Medulla oblongata (tissue), 1 donor: Measurements from ENCODE around the gene MCTP1.

Experiments
- DNase-seq: peaks from one replicate; pipeline ENCODE4 v3.0.0-alpha.2; 2015; ENCODE audit errors: extremely low spot score

The MCTP1 gene

DNA sequence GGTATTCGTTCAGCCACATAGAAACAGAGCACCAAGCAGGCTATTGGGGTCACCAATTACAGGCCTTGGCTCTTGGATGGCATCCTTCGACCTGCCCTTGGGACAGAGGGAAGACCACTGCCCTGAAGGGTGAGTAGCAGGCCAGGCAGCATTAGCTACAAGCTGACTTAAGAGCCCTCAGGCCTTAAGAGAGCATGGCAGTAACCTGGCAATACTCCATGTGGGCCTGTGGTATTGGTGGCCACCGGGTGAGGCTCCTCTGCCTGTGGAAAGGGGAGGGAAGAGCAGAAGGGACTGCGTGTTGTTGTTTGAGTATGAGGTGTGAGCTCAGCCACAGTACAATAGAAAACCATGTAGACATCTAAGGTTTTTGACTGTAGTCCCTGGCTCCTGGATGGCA, 170.6 kb downstream of the MCTP1 start:
- no peak for DNase-seq

DNA sequence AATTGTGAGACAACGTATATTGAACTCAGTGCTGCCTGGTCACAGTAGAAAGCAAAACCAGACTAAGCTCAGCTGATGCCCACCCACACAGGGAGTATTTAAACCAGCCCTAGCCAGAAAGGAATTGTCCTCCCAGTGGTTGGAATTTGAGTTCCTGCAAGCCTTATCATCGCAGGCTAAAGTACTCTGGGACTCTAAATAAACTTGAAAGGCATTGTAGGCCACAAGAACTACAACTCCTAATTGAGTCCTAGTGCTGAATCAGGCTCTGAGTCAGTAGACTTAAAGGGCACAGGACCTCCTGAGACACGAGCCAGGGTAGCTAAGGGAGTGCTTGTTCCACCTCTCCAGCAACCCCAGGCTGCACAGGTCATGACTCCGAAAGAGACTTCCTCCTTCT, 171.4 kb downstream of the MCTP1 start:
- DNase-seq: no peak

DNA sequence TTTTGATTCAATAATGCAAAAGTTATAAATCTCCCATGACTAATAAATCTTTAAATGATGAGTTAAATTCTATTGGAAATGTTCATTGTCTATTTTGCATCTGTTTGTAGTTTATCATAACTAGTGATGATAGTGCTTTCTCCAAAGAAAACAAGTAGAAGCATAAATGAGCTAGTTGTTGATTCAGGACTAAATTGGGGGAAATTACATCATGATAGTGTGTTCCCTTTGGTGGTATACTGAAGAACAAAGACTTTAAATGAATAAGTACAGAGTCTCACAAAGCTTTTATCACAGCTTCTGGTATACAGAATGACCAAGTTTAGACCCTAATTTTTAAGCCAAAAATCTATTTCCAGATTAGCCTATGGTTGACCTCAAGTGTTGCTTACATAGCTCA, 173.8 kb downstream of the MCTP1 start:
- DNase-seq: no peak

DNA sequence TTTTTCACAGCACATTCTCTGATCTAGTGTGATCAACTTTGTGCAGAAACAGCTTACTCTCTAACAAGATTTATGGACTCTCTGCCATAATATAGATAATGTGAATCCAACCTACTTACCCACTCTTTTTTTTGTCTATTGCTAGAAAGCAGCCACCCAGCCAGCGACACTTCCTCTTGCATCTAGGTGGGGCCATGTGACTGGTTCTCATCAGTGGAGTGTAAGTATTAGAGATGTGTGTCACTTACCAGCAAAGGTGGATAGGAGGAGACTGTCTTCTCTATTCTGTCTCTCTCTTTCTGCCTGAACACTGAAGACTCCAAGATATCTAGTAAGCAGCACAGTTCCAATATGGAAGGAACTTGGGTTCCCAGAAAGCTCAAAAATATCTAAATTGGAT, 174.8 kb downstream of the MCTP1 start:
- no peak for DNase-seq

DNA sequence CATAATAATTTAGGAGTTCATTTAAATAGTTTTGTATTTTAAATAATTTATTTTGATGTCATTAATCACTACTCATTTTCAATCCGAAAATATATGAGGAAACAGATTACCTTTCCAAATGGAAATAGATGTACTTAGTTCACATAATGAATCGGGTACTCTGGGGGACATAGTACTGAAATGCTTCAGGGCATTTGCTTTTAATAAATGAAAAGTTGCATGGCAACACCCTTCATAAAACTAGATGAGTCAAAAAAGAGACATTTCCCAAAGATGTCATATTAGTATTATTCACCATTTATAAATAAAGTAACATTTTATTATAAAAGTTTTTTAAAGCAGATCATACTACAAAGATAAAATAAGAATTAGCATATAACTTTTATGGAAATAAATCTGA, 177.8 kb downstream of the MCTP1 start:
- DNase-seq: no peak

DNA sequence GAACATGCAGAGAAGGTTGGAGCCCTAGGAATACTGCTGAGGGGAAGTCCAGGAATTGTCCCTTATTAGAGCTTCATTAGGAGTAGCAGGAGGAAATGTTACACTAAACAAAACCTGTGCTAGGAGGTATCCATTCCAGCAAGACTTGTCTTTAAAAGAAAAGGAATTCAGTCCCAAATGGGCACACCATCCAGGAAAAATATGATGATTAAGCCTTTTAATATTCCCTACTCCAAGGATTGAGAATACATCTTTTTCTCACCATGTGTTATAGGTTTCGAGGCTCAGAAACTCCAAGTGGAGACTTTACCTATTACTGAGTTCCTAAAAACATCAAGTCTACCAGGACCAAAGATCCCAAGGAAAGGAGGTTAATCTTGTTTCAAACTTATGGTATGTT, 179.3 kb downstream of the MCTP1 start:
- DNase-seq: no peak

DNA sequence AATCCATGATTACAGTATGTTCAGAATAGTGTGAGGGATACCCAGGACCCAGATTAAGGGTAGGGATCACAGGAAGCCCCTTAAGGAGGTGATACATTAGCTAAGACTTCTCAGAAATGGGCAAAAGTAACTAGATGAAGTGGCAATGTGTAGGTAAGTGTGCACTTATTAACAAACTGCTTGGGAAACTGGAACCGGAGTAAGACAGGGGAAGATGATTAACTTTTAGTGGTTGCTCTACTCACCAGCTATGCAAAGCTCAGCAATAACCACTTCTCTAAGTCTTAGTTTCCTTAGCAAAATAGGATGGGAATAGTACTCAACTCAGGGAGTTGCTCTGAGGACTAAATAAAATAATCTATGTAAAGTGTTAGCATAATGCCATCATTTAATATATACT, 182.2 kb downstream of the MCTP1 start:
- DNase-seq: no peak

DNA sequence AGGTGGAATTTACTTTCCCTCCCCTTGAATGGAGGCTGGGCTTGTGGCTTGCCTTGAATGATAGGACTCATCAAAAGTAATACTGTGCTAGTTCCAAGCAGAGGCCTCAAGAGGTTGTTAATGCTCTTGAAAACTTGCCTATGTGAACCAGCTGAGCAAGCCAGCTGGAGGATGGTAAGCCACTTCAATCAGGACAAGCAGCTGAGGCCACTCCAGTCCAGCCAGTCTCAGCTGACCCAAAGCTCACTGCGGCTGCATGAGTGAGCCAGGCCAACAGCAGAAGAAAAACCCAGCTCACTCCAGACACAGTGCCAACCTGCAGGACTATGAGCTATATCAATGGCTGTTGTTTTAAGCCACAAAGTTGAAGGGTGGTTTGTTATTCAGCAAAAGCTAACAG, 182.8 kb downstream of the MCTP1 start:
- no peak for DNase-seq

DNA sequence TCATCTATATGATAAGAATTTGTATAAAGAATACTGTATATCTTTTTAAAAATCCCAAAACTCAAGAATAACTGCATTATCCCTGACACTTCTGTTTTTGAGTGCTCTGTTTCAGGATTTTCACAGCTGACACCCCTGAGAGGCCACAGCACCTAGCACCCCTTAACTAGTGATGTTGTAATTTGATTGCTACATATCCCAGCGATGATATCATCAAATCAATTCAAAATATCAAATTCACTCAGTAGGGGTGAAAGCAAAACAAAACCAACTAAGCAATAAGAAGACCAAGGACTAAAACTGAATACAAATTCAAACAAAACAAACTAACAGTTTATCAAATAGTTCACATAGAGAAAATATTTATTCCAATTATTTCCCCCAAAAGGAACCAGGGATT, 184.3 kb downstream of the MCTP1 start:
- DNase-seq: no peak

DNA sequence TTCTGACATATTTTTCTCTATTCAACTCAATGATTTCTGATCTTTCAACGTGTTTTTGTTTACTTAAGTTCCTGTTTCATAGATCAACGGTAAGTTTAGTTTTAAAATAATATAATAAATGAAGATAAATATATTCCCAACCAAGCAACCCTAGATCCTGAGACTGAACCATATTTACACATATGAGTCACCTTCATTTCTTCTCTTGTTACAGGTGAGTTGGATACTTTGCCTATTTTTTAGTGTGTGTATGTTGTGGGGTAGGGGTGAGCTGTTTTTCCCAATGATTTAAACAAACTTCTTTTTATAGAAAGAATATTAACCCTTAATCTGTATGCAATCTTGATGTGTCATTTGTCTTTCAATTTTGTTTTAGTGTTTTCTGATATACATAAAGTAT, 186.9 kb downstream of the MCTP1 start:
- DNase-seq: no peak

DNA sequence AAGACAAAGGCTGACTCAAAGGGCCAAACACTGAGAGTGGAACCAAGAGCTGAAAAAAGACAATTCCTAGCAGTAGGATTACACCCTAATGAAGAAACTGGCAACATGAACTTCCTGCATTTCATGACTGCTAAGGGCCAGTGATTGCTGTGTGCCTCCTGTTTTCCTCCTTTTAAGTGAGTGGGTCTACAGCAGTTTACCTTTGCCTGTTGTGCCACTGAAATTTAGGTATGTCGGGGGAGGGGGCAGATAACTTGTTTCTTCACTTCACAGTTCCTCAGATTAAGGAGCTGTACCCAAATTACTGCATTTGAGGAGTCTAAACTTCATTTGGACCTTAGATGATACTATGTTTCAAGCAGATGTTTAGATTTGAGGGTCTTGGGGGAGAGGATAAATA, 191.7 kb downstream of the MCTP1 start:
- no peak for DNase-seq

DNA sequence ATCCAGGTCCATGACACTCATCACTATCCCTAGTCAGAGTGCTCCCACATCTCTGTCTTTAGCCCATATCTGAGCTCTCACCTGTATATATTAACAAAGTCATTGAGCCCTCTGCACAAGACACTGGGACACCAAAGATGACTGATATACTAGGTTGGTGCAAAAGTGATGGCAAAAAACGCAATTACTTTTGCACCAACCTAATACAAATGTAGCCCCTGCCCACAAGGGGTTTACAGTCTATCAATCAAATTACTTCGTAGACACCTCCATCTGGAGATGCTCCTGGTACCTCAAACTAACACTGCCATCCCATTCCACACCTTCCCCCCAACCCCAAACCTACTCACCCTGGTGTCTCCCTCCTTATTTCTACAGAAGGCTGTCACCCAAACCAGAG, 194.1 kb downstream of the MCTP1 start:
- DNase-seq: no peak

DNA sequence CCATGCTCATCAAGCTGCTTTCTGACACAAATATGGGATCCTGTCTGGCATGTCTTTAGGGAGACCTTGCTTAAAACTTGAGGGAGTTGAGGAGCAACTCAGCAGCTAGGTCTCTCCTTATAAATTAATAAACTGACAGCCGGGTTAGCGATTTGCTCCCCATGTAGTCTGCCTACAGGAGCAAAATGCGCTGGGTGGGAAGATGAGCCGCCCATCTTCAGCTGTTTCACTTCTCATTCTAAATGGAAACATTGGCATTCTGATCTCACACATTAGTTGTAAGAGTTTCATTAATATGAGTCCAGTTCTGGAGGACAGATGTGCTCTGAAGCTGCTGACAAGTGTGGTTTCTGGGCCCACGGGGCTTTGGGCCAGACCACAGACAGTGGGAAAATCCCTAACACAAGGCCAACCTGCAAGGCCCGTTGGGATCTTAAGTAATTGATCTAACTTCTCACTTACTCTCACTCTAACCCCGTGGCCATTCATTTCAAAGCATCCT, 197.0 kb downstream of the MCTP1 start:
- DNase-seq: peak; percentile 18

DNA sequence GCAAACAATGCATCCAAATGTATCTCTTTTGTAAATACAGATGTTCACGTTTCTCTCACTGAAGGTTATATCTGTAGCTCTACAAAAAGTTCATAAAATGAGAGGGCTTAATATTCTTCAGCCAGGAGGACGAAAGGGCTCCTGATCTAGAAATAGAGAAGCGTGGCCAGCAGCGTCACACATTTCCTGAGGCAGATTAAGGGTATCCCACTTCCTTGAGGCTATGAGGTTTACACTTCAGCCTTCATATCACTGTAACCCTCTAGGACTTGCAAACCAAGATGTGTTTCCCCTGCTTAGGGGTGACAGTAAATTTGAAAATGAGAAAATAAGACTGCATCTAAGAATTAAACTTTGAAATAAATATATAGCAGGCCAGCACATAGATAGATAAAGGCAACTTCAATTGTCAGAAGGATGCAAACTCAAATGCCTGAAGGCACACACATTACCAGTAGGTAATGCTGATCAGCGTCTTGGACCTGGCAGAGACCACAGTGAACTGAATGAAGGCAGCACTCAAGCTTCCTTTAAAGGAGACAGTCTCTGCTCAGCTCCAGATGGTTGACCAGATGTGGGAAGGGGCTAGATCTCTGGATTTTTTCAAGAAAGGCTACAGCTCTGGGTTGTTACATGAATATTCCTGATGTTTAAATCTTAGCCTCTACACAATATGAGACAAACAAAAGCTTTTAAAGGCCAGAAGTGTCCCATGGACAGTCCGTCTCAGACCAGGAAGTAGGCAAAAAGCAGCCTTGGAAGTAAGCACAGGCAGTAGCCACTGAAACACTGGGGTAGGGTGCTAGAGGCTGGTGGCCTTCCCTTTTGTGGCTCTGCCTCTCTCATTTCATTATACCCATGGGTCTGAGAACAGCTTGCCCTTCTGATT, 197.7 kb downstream of the MCTP1 start:
- peak; percentile 38 for DNase-seq

DNA sequence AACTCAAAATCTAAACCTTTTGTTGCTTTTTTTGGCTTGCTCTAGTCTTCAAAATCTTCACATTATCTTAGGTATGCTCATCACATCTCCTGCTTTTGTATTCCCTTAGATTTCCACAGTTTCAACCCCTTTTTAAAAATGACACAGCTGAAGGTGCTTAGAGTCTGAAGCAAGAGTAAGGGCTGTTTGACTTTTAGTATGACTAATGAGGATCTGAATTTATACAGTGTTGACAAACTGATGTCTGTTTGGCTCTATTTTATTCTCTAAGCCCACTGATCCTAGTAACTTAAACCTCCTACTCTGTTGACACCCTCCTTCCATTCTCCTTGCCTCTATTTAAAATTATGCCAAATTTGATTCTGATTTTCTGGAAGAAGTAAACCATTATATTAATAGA, 200.1 kb downstream of the MCTP1 start:
- no peak for DNase-seq

DNA sequence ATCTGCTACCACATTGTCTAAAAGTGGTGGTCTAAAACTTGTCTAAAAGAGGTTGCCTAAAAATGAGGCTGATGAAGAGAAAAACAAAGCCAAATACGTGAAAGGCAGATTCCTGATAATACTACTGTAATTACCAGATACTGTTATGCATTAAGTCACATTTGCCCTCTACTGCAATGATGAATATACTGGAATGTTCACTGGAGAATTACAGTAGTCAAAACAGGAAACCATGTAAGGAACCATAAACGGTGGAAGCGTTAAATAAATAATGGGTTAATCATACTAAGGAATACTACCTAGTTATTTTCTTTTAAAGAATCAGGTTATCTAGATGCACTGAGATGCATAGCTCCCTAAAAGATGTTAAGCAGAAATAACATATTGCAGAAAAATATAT, 201.3 kb downstream of the MCTP1 start:
- DNase-seq: no peak

DNA sequence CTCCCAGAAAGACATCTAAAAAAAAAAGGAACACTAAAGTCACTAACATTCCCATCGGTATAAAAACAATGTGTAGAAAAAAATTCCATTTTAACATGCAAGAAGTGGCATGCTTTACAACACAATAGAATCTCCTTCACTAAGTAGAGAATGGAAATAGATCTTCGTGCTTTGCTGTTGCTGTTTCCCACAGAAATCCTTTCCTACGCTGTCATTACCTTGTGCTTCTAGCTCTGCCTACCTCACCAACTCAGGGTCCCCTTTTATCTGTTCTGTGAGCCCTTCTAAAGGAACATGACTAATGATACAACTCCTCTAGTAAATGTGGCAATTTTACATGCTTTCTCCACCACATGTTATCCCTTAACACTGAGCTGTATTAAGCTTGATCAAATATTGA, 202.9 kb downstream of the MCTP1 start:
- no peak for DNase-seq

DNA sequence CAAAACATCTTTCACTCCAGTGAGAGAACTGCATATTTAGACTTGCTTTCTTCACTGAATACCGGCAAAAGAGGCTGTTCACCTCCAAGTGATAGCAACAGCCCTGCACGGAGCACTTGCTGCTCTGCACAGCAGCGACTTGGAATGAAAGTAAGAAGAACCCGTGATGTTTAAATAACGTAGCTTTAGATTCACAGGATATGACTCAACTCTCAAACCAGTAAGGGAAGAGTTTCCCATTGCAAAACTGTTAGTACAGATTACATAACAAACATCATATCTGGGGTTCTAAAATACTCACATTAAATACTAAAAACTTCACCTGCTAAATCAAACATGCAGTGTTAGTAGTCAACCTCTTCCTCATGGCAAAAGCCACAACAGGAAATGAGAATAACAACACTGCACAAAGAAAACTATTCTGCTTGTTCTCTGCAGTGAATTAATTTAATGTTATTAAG, 203.4 kb downstream of the MCTP1 start:
- DNase-seq: peak; percentile 77

DNA sequence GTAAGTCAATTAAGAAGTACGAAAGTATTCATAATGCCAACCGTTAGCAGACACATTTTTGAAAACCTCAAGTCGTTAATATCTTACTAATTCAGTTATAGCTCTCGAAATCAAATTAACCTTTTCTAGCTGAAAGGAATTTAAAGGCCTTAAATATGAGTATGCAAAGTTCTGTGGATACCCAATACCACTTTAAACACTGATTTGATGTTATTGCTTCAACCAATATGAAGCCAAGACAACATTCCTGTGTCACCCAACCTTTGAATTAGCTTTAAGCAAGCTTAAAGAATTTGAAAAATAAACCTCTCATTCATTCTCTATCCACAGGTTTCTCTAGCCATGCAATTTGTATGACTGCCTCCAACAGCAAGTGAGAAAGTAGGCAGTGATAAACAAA, 204.5 kb downstream of the MCTP1 start:
- DNase-seq: no peak

DNA sequence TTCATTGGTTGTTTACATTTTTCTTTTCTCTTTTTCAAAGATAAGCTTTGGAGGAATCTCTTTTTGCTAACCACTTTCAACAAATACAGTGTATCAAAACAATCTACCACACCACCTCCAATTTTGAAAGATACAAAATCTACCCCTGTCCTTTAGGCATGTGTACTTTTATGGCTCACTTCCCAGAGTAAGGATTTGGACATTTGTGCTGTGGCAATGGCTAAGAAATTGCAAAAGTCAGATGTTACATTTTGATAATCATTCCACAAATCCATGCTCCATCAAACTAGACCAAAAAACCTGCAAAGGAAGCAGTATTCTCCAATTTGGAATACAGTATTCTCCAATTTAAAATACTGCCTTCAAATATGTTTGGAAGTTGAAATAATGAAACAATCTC, 204.9 kb downstream of the MCTP1 start:
- no peak for DNase-seq

DNA sequence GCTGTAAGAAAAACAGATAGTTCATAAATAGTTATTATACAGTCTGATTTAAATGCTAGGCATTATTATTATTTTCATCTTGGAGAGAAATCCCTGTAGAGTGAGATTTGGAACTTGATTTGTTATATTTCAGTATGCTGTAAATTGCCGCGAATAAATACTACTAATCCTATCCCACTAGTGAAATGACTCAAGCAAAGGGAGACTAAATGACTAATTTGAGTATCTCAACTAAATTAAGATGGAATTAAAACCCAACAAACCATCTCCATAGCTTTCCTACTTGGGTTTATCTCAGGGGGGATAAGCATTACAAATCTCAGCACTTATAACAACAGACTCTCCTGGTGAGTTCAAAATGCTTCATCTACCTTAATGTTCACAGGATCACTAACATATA, 206.0 kb downstream of the MCTP1 start:
- DNase-seq: no peak

DNA sequence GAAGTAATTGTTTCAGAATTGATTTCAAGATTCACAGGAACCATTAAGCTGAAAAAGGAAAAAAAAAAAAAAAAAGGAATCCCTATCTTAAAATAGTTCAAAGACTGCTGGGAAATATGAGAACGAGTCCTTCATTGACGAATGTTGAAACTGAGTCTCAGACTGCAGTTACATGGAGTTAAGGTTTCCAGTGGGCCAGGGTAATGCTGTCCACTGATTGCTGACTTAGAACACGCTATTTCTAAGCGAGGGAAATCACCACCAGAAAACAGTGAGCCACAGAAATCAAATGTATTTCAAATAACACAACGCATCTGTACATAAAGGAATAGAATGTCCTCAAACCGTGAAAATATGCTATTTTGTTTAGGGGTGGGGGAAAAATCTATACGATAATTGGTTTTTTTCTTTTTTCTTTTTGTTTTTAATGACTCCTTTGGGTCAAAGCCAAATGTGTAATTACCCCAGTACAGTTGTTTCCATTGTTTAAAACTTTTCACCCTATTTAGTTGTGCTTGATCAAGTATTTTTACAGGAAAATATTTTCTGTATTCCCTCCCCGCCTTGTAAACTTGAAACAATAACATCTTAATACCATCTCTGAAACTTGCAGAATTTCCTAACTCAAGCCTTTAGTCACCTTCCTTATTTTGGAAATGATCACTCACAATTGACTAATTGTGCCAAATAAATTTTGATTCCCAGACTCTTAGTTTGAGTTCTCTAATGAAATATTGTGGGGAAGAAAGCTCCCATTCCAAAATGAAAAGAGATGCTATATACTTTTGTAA, 208.3 kb downstream of the MCTP1 start:
- DNase-seq: no peak

DNA sequence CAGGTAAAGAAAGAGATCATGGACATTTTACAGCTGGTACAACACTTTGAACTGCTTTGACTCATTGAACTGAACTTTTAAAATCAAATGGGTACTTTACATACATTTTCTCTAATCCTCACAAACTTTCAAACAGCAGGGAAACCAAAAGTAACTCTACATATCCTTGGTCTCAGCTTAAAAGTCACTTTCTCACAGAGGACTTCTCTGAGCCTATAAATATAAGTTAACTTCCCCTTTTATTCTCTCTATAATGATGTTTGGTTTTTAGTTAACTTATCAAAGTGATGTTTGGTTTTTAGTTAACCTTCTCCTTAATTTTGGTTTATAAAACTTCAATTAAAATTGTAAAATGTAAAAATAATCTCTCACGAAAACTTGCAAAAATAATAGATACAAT, 209.8 kb downstream of the MCTP1 start:
- no peak for DNase-seq
